ENCODE results near the gene SPDYA.
"Not testable (repeated sequence)": the region's sequence is repeated elsewhere in the genome, so short reads cannot be mapped to it uniquely, and the experiment has no call there.

The SPDYA gene
- 0.03 to 0.31 (median 0.12) reads per million in 18 experiments for total RNA-seq

DNA sequence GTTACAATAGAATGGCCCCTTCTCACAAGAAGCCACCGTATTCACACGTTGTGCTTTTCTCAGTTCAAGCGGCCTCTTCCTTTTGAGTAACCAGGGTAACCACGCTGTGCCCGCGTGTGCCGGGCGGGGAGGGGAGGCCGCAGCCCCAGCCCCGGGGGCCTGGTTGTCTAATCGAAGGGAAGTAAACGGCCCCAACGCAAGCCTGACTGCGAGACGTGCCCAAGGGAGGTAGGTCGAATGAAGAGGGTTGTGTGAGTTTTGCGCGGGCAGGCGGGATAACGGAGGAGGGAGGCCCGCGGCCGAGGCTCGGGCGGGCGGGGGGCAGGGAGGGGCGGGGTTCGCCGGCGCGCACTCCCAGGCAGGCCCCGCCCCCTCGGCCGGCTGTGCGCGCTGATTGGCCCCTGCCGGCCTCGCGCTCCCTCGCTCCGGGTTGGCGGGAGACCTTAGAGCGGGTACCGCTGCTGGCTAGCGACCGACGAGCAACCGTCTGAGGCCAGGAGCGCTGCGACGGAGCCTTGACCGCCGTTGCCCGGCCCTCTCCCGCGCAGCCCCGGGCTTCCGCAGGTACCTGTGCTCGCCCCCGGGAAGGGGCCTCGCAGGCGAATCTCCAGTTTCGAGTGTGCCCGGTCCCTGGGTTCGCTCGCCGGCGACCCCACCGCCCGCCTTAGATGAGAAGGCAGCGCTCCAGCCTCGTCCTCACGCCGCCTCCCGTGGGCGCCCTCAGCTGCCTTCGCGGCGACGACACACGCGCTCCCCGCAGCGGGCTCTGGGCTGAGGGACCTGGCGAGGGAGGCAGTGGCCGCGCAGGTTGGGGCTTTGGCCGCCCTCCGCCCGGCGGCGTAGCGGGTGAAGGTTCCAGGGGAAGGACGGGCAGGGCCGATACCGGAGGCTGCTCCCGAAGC, at the start of gene SPDYA:
Gene SPDYA (plus strand): TSS at position 451 of the 902 bp plus-strand sequence. CDS start 5,181 bp downstream, outside the sequence.
- DNase-seq, result peak; percentile 47

DNA sequence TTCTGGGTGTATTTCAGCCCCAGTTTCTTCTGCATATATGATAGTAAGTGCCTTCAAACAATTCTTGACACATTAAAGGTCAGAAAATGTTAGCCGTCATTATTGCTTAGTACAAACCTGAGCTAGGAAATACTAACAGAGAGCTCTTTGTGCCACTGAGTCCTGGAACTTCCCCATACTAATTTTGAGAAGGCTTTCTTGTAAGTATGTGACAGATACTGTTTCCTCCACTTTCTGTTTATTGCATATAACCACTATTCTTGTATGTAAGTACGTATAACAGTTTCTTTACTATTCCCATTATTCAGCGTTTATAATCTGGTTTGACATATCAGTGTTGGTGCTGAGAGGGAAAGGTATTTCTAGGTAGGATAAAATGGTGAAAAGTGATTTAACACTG, 49.2 kb upstream of the SPDYA start:
- DNase-seq, result no peak

DNA sequence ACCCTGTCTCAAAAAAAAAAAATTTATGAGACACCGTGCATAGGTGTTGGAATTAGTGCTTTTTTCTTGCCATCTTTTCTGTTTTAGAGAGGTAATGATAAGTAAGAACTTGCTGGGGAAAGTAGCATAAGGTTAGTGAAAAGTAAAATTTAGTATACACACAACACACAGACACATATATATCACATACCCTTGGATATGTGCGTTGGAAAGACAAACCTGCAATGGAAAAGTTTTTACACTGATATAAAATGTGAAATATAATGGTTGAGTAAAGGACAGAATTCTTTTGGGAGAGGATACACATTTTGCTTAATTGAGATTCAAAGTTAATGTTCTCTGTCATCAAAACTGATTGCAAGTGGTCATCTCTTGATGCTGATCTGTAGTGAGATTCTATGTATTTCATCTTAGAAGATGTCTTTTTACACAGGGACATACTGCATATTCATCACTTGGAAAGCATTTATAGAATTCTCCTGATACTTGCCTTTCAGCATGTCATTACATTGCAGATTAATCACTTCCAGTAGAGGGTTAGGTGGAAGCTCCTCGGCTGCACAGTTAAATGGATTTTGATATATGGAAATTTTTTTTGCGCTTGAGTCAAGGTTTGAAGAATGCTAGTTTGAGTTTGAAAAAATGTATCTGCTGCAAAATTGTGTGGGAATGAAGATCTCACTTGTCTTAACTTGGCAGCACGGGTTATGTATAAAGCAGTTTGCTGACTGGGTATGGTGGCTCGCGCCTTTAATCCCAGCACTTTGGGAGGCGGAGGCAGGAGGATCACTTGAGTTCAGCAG, 45.5 kb upstream of the SPDYA start:
- no peak for DNase-seq

DNA sequence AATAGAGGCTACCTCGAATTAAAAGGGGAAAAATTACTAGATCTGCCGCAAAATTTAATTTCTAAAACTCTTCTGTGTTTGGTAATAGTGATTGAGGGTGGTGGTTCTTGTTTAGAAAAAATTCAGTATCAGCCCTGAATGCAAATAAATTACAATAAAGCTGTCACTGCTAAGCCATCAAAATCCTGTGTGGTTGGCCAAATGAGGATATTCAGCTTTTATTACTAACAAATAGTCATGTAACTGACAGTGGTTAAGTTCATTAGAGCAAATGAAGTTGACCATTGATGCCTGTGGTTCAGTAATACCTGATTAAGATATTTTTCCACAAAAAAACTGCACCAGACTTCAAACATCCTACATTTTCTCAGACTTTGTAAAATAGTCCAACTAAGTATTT, 44.6 kb upstream of the SPDYA start:
- no peak for DNase-seq

DNA sequence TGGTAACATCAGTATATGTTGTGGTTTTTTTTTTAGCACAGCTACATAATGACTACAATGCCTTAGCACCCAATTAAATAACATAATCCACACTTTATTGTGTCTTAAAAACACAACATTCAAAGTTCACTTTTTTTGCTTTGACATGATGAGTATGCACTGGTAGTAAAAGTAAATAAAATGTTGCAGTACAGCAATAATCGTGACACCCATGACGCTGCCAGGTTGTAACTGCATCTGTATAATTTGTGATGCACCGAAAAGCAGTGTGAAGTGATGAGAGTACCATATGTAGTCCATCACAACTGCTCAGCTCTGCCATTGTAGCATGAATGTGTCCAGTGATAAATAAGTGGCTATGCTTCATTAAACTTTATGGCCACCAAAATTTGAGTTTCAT, 43.3 kb upstream of the SPDYA start:
- no peak for DNase-seq

DNA sequence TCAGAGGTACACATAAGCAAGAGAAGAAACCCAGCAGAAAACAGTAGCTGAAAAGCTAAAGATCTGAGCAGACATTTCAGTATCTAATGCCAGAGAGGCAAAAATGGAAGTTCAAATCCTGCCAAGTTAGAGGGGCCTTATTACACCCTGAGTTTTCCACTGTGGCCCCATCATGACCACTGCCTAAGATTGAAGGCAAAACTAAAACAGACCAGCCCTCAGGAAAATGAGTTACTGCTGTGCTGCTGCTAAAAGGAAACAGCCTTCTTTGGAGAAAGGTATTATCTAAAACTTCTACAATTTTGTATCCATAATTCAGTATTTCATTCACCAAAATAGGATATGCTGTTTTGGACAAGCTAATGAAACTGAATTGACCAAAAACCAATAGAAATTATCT, 42.2 kb upstream of the SPDYA start:
- no peak for DNase-seq

DNA sequence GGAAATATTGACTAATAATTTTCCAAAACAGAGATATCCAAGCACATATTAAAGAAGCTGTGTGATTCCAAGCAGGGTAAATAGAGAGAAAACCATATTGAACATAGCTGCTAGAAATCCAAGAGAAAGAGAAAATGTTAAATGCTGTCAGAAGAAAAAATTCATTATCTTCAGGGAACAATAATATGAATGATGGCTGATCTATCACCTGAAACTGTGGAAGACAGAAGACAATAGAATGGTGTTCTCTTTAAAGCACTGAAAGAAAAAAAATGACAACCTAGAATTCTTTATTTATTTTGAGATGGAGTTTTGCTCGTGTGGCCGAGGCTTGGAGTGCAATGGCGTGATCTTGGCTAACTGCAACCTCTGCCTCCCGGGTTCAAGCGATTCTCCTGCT, 41.7 kb upstream of the SPDYA start:
- DNase-seq, result no peak

DNA sequence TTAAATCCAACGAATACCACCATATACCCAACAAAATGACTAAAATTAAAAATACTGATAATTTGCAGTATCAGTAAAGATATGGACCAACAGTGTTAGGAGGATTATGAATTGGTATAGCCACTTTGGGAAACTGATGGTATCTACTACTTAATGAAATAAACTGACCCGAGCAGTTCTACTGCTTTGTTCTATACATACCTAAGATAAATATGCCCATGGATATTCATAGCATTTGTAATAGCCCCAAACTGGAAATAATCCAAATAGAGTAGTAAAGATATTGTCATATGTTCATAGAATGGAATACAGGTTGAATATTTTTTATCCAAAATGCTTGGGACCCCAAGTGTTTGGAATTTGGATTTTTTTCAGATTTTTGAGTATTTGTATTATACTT, 38.3 kb upstream of the SPDYA start:
- DNase-seq, result no peak

DNA sequence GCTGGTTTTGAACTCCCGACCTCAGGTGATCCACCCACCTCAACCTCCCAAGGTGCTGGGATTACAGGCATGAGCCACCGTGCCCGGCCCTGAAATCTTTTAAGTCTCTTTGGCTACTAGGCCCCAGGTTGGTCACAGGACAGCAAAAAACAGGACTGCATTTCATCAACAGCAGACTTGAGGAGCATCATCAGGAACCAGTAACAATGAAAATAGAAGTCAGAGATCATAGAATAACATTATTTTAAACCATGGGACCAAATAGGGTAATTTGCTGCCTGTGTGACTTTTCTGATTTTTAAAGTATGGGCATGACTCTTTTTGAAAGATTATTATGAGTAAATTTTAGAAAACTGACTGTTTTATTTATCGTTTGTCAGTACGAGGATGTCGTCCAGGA, 34.2 kb upstream of the SPDYA start:
- no peak for DNase-seq

DNA sequence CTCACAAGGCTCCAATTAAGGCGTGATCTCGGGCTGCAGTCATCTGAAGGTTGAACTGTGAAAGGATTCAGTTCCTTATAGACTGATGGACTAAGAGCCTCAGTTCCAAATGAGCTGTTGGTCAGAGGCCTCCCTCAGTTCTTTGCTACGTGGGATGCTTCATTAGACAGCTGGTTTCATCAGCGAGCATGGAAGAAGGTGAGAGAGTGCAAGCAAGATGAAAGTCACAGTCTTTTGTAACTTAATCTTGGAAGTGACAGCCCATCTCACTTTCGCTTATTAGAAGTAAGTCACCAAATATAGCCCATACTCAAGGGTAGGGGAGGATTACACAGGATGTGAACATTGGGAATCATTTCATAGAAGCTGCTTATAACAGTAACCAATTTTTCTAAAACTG, 32.2 kb upstream of the SPDYA start:
- DNase-seq, result no peak

DNA sequence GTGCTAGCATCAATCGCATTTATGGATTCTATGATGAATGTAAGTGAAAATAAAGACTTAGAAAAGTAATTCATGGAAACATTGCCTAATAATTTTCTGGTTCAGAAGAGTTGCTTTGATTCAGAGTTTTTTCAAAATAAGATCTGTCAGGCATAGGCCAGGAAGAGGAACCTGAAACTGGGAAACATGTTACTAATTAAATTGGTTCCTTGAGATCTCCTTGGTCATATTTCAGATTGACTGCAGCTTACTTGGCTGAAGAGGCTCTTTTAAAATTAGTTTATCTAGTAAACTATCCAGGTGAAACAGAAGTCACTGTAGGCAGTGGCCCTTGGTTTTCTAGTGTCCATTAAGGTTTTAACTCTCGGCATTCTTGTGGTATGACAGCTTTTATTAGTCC, 31.6 kb upstream of the SPDYA start:
- DNase-seq, result peak; percentile 24 to 30

DNA sequence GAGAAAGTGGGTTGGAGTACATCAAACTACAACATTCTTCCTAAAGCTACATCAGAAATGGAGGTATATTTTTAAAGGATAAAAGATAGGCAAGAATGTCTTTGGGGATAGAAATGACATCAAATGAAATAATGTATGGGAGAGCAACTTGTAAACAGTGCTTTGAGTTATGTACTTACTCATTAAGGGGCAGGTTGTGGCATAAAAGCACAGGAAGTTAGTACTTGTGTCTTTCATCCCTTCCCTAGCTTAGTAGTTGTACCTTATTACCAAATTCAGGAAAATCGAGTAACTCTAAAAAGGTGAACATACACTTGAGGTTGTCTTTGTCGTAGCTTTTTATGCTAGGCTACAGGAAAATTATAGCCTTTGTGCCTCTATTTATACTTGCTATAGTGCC, 30.1 kb upstream of the SPDYA start:
- DNase-seq, result no peak

DNA sequence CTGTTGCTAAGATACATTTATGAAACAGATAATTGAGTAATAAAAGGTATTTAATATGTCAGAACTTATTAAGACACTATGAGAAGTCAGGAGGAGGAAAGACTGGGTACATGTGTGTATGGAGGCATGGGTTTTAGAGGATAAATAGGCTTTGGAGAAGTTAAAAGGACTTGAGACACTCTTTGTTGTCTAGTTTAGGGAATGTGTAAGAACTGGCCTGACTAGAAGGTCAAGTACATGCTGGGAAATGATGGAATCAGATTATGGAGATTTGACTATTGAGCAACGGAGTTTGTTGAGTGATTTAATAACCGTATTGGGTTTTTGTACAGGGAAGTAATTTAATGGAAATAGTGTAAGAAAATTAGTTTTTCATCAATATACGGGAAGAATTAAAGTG, 28.2 kb upstream of the SPDYA start:
- DNase-seq, result no peak

DNA sequence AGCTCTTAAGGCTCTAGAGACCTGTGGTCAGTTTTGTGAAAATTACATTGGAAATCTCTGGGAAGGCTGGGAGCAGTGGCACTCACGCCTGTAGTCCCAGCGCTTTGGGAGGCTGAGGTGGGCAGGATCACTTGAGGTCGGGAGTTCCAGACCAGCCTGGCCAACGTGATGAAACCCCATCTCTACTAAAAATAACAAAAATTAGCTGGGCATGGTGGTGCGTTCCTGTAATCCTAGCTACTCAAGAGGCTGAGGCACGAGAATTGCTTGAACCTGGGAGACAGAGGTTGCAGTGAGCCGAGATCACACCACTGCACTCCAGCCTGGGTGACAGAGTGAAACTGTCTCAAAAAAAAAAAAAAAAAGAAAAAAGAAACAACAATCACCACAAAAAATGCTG, 26.1 kb upstream of the SPDYA start:
- DNase-seq, result not testable (repeated sequence)

DNA sequence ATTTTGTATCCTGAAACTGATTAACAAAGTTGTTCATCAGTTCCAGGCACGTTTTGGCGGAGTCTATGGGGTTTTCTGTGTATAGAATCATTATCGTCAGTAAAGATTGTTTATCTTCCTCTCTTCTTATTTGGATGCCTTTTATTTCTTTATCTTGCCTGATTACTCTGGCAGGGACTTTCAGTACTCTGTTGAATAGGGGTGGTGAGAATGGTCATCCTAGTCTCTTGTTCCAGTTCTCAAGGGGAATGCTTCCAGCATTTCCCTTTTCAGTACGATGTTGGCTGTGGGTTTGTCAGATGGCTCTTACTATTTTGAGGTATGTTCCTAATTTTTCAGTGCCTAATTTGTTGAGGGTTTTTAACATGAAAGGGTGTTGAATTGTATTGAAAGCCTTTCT, 14.0 kb upstream of the SPDYA start:
- no peak for DNase-seq

DNA sequence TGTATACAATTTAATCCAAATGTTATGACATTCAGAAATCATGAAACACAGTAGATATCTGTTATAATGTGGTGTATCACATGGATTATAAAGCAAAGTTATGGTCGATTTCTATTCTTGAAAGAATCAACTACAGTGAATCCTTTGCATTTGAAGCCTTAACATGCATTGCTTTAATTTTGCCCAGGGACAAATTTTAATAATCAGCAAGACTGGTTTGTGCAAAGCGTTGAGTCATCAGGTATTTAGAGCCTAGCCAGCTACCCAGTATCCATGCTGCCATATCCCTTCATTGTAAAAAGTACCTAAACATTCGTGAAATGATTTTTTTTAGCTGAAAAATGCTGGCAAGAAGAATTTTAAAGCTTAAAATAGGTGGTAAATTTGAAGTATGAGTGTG, 8.9 kb upstream of the SPDYA start:
- DNase-seq, result no peak

DNA sequence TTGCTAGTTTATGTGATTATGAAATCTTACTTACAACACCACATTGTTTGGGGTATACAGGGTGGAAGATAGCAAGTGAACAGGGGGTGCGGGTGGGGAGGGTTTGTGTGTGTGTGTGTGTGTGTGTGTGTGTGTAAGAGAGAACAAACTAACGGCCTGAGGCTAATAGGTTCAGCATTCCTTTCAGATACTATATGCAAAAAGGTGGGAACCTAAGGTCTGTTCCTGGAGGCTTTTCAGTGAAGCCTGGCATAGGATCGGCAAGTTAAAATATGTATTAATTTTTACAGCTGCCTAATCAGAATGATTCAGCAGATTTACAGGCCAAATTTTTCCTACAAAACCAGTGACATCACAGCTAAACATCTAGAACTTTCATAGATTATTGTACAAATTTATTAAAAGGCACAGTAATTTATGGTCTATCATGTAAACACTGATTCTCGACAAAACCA, 7.6 kb upstream of the SPDYA start:
- DNase-seq, result no peak

DNA sequence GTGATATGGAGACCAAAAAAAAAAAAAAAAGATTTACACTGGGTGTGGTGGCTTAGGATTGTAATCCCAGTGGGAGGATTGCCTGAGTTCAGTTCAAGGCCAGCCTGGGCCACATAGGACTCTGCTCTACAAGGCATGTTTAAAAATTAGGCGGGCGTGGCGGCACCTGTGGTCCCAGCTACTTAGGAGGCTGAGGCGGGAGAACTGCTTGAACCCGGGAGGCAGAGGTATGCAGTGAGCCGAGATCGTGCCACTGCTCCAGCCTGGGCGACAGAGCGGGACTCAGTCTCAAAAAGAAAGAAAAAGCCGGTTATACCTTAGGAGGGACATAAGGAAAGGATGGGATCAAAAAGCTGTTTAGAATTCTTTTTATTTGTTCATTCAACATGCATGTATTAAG, 707 bp upstream of the SPDYA start:
- DNase-seq, result no peak

DNA sequence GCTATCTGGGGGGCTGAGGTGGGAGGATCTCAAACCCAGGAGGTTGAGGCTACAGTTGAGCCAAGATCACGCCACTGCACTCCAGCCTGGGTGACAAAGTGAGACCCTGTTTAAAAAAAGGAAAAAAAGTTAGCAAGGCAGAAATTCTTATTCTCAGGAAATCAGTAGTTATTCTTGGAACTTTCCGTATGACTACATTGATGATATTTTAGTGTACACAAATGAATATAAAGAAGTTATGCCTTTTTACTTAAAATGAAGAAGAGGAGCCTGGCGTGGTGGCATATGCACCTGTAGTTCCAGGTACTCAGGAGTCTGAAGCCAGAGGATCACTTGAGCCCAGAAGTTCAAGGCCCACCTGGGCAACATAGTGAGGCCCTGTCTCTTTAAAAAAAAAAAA, 7.4 kb downstream of the SPDYA start:
- DNase-seq, result no peak

DNA sequence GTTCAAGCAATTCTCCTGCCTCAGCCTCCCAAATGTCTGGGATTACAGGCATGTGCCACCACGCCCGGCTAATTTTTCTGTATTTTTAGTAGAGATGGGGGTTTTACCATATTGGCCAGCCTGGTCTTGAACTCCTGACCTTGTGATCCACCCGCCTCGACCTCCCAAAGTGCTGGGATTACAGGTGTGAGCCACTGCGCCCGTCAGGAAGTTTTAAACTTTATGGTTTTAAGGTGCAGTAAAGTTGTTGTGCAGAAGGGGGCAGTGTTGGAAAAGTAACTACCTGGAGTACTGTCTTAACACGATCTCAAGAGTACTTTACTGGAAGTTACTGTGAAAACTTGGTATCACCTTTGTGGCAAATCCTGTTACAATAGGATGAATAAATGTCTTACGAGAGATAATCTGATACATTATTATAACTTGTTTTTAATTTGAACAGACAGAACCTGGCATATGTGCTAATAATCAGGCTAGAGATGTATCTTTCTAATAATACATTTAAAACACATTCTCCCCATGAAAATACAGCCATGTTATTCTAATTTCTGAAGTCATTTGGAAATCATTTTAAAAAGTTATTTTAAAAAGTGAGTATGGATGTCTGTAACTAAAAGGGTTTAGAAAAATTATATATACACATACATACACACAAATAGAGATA, 10.8 kb downstream of the SPDYA start:
- peak; percentile 50 to 55 for DNase-seq

DNA sequence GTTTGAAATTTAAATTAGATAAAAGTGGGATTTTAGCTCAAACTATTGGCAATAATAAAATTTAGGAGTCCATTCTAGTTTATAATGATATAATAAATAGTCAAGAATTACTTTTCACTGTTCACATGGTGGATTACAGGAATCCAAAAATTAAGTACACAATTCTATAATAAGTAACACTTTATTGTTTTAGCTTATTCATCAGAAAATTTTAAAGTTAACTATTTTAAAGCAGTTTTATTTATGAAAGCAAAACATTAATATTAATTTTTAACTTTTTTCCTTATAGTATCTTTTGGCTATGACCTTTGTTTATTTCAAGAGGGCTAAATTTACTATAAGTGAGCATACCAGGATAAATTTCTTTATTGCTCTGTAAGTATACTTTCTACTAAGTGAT, 11.4 kb downstream of the SPDYA start:
- no peak for DNase-seq

DNA sequence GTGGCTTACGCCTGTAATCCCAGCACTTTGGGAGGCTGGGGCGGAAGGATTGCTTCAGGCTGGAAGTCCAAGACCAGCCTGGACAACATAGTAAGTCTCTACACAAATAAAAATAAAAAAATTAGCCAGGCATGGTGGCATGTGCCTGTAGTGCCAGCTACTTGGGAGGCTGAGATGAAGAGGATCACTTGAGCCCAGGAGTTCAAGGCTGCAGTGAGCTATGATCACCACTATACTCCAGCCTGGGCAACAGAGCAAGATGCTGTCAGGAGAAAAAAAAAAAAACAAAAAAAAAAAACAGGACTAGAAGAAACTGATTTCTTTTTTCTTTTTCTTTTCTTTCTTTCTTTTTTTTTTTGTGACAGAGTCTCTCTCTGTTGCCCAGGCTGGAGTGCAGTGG, 13.6 kb downstream of the SPDYA start:
- no peak for DNase-seq

DNA sequence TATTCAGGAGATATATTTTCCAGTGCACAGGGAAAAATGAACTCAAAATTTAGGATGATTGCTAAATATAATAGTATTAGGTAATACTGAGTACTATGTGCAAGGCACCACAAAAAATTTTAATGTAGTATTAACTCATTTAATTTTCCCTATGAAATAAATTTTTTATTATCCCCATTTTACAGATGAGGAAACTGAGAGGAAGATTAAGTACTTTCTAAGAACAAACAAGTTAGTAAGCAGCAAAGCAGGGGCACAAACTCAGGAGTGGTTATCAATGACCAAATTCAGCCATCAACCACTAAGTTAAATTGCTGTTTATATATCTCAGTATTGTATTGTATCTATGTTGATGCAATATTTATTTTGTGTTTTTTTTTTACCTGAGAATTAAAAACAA, 14.2 kb downstream of the SPDYA start:
- no peak for DNase-seq
